ENCODE measurements around the gene HTR5A. TPM values are rescaled to one million over a fixed set of nuclear protein-coding genes. Genes with fewer than 3 reads are reported as not detected.

The HTR5A gene
- total and polyA plus RNA-seq, 2 donors (not counting 1 experiment from before 2014, with no cell fraction given), result not detected

GRCh38 chr7:155057076-155057475 is 13.0 kb upstream of the HTR5A start:
- Histone ChIP-seq H3K79me2 (ENCODE audit: control insufficient read depth, insufficient read depth, low read length) (no peaks in the 10 kb centered on the region), H3K36me3 (replicated peaks in 1 of 2; ENCODE audit: control extremely low read depth in 1 of 2, control insufficient read depth in 1 of 2, extremely low read depth in 1 of 2, insufficient read depth in 2 of 2, low read length in 1 of 2) (no peaks in the 10 kb centered on the region), H3K4me2 (replicated peaks; ENCODE audit: low read depth, low read length, poor library complexity, severe bottlenecking) (no peak overlapping the region), H2AFZ (ENCODE audit: insufficient read depth, low read depth, low read length, poor library complexity, severe bottlenecking) (no peak overlapping the region), H3K4me1 (ENCODE audit: control insufficient read depth in 2 of 2, insufficient read depth in 2 of 2, low read length in 2 of 2) (no peaks in the 10 kb centered on the region), H3K27ac (ENCODE audit: low read length in 2 of 2) (no peak overlapping the region), H3K9ac (ENCODE audit: low read length) (no peak overlapping the region), H3K9me3 (ENCODE audit: control extremely low read depth in 1 of 3, control insufficient read depth in 2 of 3, insufficient read depth in 1 of 3, low read length in 2 of 3) (no peaks in the 10 kb centered on the region), H3K4me3 (ENCODE audit: control extremely low read depth in 1 of 5, extremely low read depth in 1 of 5, insufficient read depth in 1 of 5, low read depth in 2 of 5, low read length in 4 of 5) (no peak overlapping the region), H3K27me3 (replicated peaks in 1 of 4; ENCODE audit: control extremely low read depth in 1 of 4, control insufficient read depth in 3 of 4, insufficient read depth in 4 of 4, low read length in 3 of 4) (peaks cover 0 to 5% (median 1%) of the 10 kb centered on the region in 4 experiments), H4K20me1 (ENCODE audit: control insufficient read depth, insufficient read depth, low read length, poor library complexity, severe bottlenecking) (no peaks in the 10 kb centered on the region)
- POLR2A ChIA-PET, result no interaction called here
- CTCF ChIA-PET, result no interaction called here
- Mint-ChIP-seq H3K4me3 (no peak overlapping the region), H3K27me3 (peaks cover 41% of the 10 kb centered on the region), H3K9me3 (ENCODE audit: insufficient read depth) (no peaks in the 10 kb centered on the region), H3K4me1 (no peaks in the 10 kb centered on the region), H3K27ac (no peak overlapping the region)
- no peak for DNase-seq
- WGBS (ENCODE audit: insufficient coverage), result 57% methylated on average over 1 of the region's 7 CpGs
- intact Hi-C loops (cut with micrococcal nuclease), result no loop called here
- TF ChIP-seq EZH2 (IDR thresholded peaks at IDR 0.05; ENCODE audit: borderline replicate concordance, insufficient read depth, low read depth, low read length, poor library complexity, severe bottlenecking), result no peak
- no peak for TF ChIP-seq CTCF (IDR thresholded peaks at IDR 0.05)
- ATAC-seq (ENCODE audit: low read depth), result no peak

GRCh38 chr7:155058896-155059295 is 11.2 kb upstream of the HTR5A start:
- WGBS (ENCODE audit: insufficient coverage), result 58% methylated on average over 3 of the region's 4 CpGs
- H3K36me3 ChIP-seq (replicated peaks in 1 of 2; ENCODE audit: control extremely low read depth in 1 of 2, control insufficient read depth in 1 of 2, extremely low read depth in 1 of 2, insufficient read depth in 2 of 2, low read length in 1 of 2), result no peaks in the 10 kb centered on the region
- CTCF ChIA-PET, result no interaction called here

More at GRCh38 chr7:155058896-155059295, 11.2 kb upstream of the HTR5A start:
- Histone ChIP-seq H3K4me1 (ENCODE audit: control insufficient read depth in 2 of 2, insufficient read depth in 2 of 2, low read length in 2 of 2) (no peaks in the 10 kb centered on the region), H3K27ac (ENCODE audit: low read length in 2 of 2) (no peak overlapping the region), H4K20me1 (ENCODE audit: control insufficient read depth, insufficient read depth, low read length, poor library complexity, severe bottlenecking) (no peaks in the 10 kb centered on the region), H3K79me2 (ENCODE audit: control insufficient read depth, insufficient read depth, low read length) (no peaks in the 10 kb centered on the region), H3K9ac (ENCODE audit: low read length) (no peak overlapping the region), H3K27me3 (replicated peaks in 1 of 4; ENCODE audit: control extremely low read depth in 1 of 4, control insufficient read depth in 3 of 4, insufficient read depth in 4 of 4, low read length in 3 of 4) (no peaks in the 10 kb centered on the region), H2AFZ (ENCODE audit: insufficient read depth, low read depth, low read length, poor library complexity, severe bottlenecking) (no peak overlapping the region), H3K4me3 (ENCODE audit: control extremely low read depth in 1 of 5, extremely low read depth in 1 of 5, insufficient read depth in 1 of 5, low read depth in 2 of 5, low read length in 4 of 5) (no peak overlapping the region), H3K4me2 (replicated peaks; ENCODE audit: low read depth, low read length, poor library complexity, severe bottlenecking) (no peak overlapping the region), H3K9me3 (ENCODE audit: control extremely low read depth in 1 of 3, control insufficient read depth in 2 of 3, insufficient read depth in 1 of 3, low read length in 2 of 3) (no peaks in the 10 kb centered on the region)
- Mint-ChIP-seq H3K4me1 (no peaks in the 10 kb centered on the region), H3K9me3 (ENCODE audit: insufficient read depth) (no peaks in the 10 kb centered on the region), H3K27ac (no peak overlapping the region), H3K27me3 (peaks cover 37% of the 10 kb centered on the region), H3K4me3 (no peak overlapping the region)
- POLR2A ChIA-PET, result no interaction called here
- TF ChIP-seq CTCF (IDR thresholded peaks at IDR 0.05) (no peak), EZH2 (IDR thresholded peaks at IDR 0.05; ENCODE audit: borderline replicate concordance, insufficient read depth, low read depth, low read length, poor library complexity, severe bottlenecking) (no peak)
- no peak for DNase-seq
- intact Hi-C loops (cut with micrococcal nuclease), result no loop called here
- ATAC-seq (ENCODE audit: low read depth), result no peak
